ENCODE results near the gene MORC3.
A peak's percentile ranks its signal among the peaks of the same experiment; 100 is the strongest.
"Not testable (repeated sequence)": the region's sequence is repeated elsewhere in the genome, so short reads cannot be mapped to it uniquely, and the experiment has no call there.

The MORC3 gene

DNA sequence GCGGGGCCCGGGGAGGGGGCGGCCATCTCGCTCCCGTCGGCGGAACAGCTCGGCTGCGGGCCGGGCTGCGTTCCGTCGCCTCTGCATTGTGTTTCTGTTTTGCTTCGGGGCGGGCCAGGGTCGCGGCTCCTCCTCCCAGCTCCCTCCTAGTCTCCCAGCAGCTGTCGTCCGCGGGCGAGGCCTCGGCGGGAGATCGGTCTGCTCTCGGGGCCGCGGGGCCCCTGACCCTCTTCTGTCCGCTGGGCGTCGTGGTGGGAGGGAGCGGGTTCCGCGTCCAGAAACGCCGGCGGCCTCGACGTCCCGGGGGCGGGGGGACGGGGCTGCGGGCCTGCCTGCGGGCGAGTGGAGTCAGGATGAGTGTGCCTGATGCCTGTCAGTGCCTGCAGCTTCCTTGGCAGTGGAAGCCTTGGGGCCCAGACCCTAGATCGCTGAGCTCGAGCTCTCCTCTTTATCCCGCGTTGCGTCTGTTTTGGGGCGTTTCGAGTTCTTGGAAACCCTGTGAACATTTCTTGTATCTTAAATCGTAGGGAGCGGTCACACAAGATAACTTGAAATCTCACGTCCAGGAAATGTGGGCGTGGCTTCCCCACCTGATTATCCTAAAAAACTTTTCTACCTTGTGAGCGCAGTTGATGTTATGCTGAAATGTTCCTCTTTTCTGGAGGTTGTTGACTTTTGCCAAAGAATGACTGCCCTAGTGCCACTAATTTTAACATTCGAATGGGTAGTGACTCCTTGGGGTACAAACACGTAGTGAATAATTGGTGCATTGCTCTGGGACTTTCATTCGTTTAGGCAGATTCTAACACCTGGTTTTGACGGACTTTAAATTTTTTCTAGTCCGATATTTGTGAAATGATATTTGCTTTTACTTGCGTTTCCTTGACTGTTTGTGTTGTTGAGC is 676 bp downstream of the MORC3 start:
- Histone ChIP-seq H3K4me3 (peak overlapping the region; percentile 54 to 95 (median 76)), H3K27ac (peak overlapping the region; percentile 91 to 100 (median 98))

DNA sequence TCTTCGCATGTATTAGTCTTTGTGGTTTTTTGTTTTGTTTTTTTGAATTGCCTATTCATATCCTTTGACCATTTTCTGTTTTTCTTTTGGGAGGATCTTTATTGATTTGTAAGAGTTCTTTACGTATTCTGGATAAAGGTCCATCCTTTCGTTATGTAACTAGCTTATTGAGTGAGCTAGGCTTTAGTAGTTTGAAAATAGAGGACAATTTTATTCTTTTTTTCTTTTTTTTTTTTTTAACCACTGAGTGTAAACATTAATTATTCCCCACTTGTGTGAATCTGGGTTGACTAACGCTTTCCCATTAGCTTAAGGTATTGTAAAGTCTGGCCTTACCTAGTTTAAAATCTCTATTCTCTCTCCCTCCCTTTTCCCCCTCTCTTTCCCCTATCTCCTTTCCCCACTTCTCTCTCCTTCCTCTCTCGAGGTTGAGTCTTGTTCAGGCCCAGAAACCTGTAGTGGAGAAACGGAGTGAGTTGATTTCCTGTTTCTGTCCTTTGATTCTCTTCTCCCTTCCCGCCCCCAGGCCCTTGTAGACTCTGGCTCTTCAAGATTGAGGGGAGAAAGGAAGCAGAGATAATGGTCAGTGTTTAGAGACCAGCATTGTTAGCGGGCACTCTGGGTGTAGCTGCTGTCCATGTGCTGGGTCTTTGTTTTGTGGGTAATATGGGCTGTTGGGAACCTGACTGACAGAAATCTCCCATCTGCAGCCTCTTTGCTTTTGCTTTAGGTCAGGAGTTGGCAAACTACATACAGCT is 1.5 kb downstream of the MORC3 start:
- peak overlapping the region in 19 of 21 experiments; percentile 91 to 100 (median 99) for H3K27ac ChIP-seq
- H3K4me3 ChIP-seq, result peak overlapping the region; percentile 54 to 95 (median 76)

DNA sequence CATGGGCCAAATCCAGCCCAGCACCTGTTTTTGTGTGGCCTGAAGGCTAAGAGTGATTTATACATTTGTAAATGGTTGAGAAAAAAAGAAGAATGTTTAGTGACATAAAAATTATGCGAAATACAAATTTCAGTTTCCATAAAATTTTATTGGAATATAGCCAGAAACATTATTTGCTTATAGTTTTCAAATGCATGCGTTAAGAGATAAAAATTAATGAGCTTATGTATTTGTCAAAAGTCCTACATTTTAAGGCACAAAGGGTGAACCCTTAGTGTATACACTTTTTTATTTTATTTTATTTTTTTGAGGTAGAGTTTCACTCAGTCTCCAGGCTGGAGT is 2.1 kb downstream of the MORC3 start:
- Histone ChIP-seq H3K27ac (peak overlapping the region in 19 of 21 experiments; percentile 91 to 100 (median 99)), H3K4me3 (peak overlapping the region in 4 of 7 experiments; percentile 54 to 80 (median 64))

DNA sequence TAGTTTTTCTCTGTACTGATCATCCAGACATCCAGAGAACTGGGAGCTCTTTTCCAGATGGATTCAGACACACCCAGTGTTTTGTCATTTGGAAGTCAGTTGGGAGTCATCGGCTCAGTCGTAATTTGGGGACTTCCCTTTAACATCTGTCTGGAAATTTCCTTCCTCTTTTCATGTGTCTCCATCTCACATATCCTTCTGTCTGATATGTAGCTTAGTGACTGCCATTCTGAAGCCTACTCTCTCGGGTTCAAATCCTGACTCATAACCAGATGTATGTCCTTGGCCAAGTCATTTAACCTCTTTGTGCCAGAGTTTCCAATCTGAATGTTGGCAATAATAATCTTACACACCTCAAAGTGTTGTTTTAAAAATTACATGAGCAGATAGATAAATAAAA is 3.0 kb downstream of the MORC3 start:
- Histone ChIP-seq H3K27ac (peak overlapping the region in 12 of 21 experiments; percentile 2 to 100 (median 99)), H3K4me3 (no peak overlapping the region)

DNA sequence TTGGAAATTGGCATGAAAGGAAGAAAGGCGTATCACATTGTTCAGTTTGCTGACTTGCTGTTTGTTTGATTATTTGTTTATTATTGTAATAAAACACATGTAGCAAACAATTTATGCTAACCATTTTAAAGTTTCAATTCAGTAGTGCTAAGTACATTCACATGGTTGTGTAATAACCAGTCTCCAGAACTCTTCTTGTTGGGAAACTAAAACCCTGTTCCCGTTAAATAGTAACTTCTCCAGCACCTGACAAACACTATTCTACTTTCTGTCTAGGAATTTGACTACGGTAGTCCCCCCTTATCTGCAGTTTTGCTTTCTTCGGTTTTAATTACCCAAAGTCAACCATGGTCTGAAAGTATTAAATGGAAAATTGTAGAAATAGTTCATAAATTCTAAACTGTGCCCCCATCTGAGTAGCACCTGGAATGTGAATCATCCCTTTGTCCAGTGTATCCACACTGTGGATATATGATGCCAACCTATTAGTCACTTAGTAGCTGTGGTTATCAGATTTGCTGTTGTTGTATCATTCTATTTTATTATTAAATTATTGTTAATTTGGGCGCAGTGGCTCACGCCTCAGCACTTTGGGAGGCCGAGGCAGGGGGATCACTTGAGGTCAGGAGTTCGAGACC is 5.5 kb downstream of the MORC3 start:
- H3K27ac ChIP-seq, result peak overlapping the region in 10 of 21 experiments; percentile 4 to 65 (median 18)
- H3K4me3 ChIP-seq, result no peak overlapping the region

DNA sequence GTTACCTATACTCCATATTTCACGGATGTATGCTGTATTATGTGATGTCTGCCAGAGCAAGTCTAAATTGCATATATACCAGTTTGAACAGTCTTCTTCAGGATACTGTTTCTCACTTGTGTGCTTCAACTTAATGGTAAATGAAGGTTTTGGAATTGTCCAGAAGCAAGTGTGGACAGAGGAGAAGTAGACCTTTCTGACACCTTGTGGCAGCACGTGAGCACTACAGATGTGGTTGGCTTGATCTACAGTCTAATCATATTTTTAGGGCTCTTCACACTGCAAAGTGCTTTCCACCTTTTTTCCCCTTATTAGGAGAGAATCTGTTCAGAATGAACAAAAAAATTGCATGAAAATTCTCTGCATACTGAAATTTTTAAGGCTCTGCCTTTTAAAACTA is 10.9 kb downstream of the MORC3 start:
- no peak overlapping the region for H3K4me3 ChIP-seq
- H3K27ac ChIP-seq, result peak overlapping the region in 1 of 21 experiments; percentile 24

DNA sequence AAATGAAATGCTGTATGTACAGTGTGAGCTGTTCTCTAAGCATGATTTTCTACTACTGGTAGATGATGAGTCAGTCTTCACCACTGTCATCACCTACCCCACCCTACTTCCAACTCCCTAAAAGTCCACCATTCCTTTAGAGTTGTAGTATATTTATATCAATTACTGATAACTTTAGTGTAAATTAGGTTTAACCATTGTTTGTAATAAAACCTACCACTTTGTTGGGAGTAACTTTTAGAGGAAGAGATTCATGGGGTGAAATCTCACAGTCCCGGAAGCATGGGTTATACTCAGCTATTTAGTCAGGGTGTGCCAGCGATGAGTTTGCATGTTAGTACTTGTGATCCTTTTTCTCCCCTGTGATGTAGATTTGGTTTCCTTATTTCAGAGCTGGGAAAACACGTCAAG is 17.1 kb downstream of the MORC3 start:
- H3K27ac ChIP-seq, result peak overlapping the region in 15 of 21 experiments; percentile 1 to 80 (median 51)
- no peak overlapping the region for H3K4me3 ChIP-seq

DNA sequence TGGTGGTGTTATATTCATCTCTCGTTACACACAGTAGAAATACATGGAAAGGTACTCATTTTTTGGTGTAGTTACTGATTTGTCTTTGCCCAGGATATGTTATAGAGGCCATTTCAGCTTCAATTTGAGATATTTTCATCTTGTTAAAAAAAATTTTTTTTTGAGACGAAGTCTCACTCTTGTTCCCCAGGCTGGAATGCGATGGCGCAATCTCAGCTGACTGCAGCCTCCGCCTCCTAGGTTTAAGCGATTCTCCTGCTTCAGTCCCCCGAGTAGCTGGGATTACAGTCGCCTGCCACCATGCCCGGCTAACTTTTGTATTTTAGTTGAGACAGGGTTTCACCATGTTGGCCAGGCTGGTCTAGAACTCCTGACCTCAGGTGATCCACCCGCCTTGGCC is 19.0 kb downstream of the MORC3 start:
- H3K4me3 ChIP-seq, result no peak overlapping the region
- no peak overlapping the region for H3K27ac ChIP-seq

DNA sequence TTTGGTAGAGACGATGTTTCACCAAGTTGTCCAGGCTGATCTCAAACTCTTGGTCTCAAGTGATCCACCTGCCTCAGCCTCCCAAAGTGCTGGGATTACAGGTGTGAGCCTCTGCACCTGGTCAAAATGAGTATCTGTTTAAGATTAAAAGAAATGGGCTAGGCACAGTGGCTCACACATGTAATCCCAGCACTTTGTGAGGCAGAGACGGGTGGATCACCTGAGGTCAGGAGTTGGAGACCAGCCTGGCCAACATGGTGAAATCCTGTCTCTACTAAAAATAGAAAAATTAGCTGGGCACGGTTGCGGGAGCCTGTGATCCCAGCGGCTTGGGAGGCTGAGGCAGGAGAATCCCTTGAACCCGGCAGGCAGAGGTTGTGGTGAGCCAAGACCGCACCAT is 22.6 kb downstream of the MORC3 start:
- H3K27ac ChIP-seq, H3K4me3 ChIP-seq: not testable (repeated sequence)

DNA sequence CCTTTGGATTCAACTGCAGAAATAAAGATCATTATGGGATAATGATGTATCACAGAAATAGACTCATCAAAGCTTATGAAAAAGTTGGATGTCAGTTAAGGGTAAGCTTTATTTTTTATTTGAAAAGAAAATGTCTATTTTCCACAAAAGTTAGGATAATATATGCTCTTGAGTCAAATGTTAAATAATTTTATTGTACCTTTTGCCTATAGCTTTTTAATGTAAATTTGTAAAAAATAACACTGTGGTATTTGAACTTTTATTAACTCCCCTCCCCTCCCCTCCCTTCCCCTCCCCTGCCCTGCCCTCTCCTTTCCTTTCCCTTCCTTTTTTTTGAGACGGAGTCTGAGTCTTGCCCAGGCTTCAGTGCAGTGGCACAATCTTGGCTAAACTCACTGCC is 24.9 kb downstream of the MORC3 start:
- H3K4me3 ChIP-seq, result no peak overlapping the region
- no peak overlapping the region for H3K27ac ChIP-seq

DNA sequence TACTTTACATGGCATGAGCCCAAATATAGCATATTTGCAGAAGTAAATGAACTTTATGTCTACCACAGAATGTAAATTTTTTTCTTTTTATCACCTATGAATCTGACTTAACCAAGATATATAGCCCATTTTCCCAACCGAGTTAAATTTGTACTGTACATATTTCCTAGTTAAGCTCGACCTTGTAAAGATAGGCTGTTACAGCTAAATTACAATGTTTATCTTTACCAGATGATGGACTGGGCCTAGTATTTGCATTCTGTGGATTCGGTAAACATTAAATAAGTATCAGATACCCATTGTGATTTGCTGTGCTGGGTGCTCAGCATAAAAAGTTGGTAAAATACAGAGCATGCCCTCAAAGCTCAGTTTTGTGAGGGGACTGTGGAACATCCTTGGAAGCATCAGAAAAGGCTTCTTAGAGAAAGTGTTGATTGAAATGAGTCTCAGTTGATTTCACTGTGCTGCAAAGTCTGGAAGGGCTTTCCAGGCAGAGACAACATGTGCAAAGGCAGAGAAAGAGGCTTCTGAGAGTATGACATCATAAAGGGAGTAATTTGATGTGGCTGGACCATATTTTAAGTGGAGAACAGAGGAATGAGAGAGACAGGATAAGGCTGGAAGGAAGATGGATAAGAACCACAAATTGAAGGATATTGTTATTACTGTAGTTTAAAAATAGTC is 27.4 kb downstream of the MORC3 start:
- no peak overlapping the region for H3K27ac ChIP-seq
- no peak overlapping the region for H3K4me3 ChIP-seq

DNA sequence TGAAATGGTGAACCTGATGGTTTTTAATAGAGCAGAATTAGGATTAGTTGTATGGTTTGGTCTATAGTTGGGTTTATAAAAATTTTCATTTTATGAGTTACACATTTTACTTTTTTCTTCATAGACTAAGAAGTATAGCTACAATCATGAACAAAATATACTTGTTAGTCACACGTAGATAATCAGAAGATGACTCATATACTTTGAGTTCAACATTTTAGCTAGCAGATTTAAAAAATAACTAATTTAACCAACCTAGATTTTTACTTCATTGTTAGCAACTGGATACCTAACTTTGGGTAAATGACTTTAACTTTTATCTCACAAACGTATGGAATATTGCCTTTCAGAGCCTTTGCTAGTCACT is 27.9 kb downstream of the MORC3 start:
- Histone ChIP-seq H3K4me3 (no peak overlapping the region), H3K27ac (no peak overlapping the region)

DNA sequence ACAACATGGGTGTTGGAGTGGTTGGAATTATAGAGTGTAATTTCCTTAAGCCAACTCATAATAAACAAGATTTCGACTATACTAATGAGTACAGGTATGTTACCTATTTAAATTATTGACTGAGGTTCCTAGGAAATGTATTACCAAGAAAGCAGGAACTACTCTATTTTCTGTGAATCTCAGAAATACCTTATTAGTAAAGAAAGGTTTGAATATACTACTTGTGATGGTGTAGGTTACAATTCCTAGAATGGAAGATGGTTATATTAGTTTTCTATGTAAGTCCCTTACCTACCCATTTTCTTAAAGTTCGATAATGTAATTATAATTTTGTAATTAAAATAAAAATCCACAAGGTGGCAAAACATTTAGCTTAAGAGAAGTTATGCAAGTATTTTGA is 29.3 kb downstream of the MORC3 start:
- H3K27ac ChIP-seq, result peak overlapping the region in 1 of 21 experiments; percentile 26
- H3K4me3 ChIP-seq, result no peak overlapping the region

DNA sequence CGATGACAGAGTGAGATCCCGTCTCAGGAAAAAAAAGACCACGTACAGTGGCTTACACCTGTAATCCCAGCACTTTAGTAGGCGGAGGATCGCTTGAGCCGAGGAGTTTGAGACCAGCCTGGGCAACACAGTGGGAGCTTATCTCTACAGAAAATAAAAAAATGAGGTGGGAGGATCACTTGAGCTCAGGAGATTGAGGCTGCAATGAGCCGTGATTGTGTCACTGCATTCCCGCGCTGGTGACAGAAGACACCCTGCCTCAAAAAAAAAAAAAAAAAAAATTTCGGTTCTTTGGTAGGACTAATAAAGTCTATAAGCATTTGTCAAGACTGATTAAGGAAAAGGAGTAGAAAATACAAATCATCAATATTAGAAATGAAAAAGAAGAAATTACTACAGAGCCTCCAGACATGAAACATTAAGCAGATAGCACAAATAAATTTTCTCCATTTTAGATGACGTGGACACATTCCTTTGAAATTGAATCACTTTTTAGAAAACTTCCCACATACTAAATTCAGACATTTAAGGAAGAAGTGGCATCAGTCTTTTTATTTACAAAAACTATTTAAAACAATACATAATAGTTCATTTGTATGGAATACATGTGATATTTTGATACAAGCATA is 30.4 kb downstream of the MORC3 start:
- Histone ChIP-seq H3K27ac (peak overlapping the region in 2 of 21 experiments; percentile 15 to 26), H3K4me3 (no peak overlapping the region)

DNA sequence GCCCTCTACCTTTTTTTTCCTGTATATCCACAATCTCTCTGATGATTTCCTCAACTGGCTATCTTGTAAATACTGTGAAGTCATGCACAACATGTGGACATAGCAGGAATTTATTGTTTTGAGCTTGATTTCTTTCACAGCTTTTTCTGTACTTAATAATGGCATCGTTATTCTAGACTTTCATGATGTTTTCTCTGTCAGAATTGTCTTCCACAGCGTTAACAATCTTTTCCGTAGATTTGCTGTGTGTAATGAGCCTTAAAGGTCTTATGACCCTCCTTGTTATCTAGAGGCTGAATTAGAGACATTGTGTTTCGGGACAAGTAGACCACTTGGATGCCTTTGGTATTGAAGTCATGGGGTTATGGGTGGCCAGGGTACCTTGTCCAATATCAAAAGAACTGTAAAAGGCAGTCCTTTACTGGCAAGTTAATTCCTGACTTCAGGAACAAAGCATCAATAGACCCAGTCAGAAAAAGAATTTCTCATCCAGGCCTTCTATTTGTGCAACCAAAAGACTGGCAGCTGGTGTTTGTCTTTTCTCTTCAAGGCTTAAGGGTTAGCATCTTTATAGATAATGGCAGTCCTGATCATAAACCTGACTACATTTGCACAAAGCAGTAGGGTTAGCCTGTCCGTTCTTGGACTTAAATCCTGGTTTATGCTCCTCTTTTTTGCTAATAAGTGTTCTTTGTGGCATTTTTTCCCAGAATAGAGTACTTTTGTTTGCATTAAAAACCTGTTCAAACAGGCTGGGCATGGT is 35.1 kb downstream of the MORC3 start:
- H3K27ac ChIP-seq, result no peak overlapping the region
- no peak overlapping the region for H3K4me3 ChIP-seq

DNA sequence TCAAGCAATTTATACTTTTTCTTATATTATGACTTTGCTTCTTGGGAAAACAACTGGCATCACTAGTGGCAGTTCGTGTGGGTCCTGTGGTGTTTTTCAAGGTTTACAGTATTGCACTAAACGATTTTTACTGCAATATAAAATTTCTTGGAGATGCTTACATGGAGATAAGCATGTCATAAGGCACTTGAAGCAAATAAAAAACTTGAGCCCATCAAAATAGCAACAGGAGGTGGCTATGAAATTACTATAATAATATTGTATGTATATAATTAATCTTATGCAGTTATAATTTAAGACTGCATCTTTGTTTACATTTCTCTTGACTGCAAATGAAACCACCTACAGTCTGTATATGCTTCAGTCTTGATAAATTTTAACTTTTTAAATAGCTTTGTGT is 35.9 kb downstream of the MORC3 start:
- Histone ChIP-seq H3K4me3 (no peak overlapping the region), H3K27ac (no peak overlapping the region)

DNA sequence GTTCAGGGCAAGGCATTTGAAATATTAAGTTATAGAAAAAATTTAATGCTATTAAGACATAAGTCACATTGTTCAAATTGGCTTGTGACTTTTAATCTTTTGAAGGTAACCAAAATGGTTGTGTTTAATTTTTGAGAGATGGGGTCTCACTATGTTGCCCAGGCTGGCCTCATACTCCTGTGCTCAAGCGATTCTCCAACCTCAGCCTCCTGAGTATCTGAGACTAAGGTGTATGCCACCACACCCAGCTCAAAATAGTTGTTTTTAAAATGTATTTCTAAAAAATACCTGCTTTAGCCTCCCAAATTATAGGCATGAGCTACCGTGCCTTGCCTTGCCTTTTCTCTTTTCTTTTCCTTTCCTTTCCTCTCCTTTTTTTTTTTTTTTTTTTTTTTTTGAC is 39.2 kb downstream of the MORC3 start:
- H3K27ac ChIP-seq, result no peak overlapping the region

DNA sequence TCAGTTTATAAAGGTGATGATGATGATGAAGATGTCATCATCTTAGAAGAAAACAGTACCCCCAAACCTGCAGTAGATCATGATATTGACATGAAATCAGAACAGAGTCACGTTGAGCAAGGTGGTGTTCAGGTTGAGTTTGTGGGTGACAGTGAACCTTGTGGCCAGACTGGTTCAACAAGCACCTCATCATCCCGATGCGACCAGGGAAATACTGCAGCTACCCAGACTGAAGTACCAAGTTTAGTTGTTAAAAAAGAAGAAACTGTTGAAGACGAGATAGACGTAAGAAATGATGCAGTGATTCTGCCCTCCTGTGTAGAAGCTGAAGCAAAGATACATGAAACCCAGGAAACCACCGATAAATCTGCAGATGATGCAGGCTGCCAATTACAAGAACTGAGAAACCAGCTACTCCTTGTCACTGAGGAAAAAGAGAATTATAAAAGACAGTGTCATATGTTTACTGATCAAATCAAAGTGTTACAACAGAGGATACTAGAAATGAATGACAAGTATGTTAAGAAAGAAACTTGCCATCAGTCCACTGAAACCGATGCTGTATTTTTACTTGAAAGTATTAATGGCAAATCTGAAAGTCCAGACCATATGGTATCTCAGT is 49.2 kb downstream of the MORC3 start:
- H3K27ac ChIP-seq, result no peak overlapping the region
- H3K4me3 ChIP-seq, result no peak overlapping the region

More for the DNA sequence above, 39.2 kb downstream of the MORC3 start:
- H3K4me3 ChIP-seq, result no peak overlapping the region

Data from skin epidermis (tissue), 12 donors.